ENCODE data around the gene RPTOR.

Gene RPTOR

DNA sequence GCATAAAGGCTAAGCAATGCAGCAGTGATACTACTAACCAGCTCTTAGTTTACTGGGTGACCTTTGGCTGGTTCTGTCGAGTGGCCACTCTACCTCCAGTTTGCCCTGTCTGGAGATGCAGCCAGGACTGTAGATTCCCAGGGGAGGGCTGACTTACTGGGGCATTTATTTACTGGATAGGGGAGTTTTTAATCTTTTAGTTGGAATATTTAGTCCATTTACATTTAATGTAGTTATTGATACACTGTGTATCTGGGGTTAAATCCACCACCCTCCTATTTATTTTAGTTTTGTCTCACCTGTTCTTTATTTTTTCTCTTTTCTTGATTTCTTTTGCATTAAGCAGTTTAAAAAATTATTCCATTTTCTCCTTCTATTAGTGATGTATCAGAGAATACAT lies 112.9 kb downstream of the RPTOR start:
- no peak for DNase-seq (ENCODE audit: insufficient read length, low spot score)
- no peak for FAIRE-seq

GRCh38 chr17:80658821-80659220 lies 114.2 kb downstream of the RPTOR start:
- FAIRE-seq (no peak), DNase-seq (ENCODE audit: insufficient read length, low spot score) (no peak)

GRCh38 chr17:80659651-80660050 lies 115.0 kb downstream of the RPTOR start:
- FAIRE-seq, result no peak
- no peak for DNase-seq (ENCODE audit: insufficient read length, low spot score)

DNA sequence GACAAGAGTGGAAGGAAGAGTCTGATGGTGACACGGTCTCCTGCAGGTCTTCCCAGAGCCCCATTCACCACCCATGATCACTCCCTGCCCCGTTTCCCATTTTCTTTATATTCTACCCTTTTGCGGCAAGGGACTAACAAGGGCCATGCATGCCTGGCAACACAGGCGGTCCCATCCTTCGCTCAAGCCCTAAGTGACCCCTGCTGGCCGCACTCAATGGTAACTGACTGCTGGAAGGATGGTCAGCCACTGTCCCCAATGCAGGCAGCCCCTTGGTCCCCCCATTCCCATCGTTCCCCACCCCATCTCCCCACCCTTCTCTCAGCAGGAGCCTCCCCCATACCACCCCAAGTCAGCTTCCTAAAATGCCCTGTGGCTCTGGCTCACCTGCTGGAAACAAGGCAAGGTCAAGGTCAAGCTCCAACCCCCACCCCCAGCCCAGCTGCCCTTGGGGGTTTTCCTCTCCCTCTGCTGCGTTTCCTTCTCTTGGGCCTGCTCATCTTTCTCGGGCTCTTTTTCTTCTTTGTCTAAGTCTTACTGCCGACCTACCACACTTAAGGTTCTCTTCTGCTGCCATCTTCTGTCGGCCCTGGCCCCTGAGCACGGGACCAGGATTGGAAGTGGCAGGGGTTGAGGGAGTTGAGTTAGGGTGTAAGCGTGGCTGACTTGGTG lies 116.0 kb downstream of the RPTOR start:
- DNase-seq (ENCODE audit: insufficient read length, low spot score) (no peak), FAIRE-seq (no peak)

GRCh38 chr17:80662557-80662956 lies 117.9 kb downstream of the RPTOR start:
- no peak for FAIRE-seq
- no peak for DNase-seq (ENCODE audit: insufficient read length, low spot score)

DNA sequence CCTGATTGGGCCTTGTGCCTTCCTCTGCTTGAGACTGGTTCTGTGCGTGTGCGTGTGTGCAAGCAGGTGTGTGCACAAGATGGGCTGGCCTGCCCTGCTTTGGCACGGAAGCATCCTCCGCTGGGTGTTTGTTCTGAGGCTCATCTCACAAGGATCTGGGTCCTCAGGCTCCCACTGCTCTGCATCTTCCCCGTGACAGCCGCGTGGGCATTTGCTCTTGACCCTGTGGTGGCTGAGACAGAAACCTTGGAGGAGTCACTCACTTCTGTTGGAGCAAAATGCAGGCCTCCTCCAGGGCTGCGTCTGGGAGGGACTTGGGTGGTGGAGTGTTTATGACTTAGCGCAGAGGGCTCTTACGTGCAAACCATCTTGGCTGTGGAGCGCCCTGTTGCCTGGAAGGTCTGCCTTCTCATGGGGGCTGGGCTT lies 119.2 kb downstream of the RPTOR start:
- DNase-seq (ENCODE audit: insufficient read length, low spot score) (no peak), FAIRE-seq (no peak)

GRCh38 chr17:80664217-80664790 lies 119.7 kb downstream of the RPTOR start:
- no peak for FAIRE-seq
- no peak for DNase-seq (ENCODE audit: insufficient read length, low spot score)

- no peak for DNase-seq (ENCODE audit: insufficient read length, low spot score)
These were observed 121.2 kb downstream of the RPTOR start for GRCh38 chr17:80665792-80666191.

GRCh38 chr17:80666867-80667266 lies 122.2 kb downstream of the RPTOR start:
- DNase-seq (ENCODE audit: insufficient read length, low spot score) (no peak), FAIRE-seq (no peak)

More at GRCh38 chr17:80665792-80666191, 121.2 kb downstream of the RPTOR start:
- no peak for FAIRE-seq

- no peak for FAIRE-seq
- DNase-seq (ENCODE audit: insufficient read length, low spot score), result no peak
These were observed 123.0 kb downstream of the RPTOR start for GRCh38 chr17:80667462-80668277.

DNA sequence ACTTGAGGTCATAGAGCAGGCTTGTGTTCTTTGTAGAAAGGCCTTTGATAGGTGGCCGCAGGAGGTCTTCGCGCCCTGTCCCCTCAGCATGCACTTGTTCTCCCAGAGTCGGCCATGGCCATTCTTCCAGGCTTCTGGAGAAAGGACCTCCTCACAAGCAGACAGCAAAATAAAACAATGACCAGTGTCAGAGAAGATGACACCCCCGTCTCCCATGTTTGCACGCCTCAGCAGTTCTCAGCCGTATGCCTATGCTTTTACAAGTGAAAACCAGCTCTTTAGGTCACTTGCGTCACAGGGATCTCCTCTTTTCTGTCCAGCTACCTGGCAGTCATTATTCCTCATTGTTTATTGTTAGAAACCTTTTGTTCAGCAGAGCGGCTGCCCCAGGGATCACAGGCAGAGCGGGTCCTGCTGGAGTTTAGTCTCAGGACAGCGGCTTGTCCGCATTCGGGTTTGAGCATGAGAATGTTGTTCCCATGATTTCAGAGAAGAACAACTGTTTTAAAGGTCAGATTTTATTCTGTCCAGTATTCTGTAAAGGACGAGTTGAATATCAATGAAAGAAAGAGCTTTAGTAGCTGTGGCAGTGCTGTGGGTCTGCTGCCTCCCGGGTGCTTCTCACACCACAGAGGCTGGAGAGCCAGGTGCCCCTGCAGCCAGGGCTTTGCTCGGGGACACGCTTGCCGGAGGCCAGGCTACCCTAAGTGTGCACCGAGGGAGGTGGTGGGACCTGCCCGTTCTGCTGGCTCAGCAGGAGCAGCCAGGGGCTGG lies 123.9 kb downstream of the RPTOR start:
- FAIRE-seq (no peak), DNase-seq (ENCODE audit: insufficient read length, low spot score) (no peak)

- no peak for DNase-seq (ENCODE audit: insufficient read length, low spot score)
- no peak for FAIRE-seq
These were observed 126.6 kb downstream of the RPTOR start for GRCh38 chr17:80671039-80671824.

DNA sequence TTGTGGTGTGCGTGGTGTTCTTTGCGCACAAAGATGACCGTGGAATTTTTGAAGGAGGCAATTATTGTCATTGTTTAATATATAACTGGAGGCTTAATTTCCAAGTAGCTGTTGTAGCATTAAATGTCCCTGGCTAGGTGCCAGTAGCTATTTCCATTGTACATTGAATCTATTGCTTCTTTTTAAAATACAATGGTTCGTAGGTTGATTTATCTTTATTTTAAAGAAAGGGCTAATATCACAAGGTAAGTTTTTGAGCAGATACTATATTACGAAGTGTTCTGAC lies 127.1 kb downstream of the RPTOR start:
- no peak for FAIRE-seq

GRCh38 chr17:80673152-80673920 lies 128.7 kb downstream of the RPTOR start:
- no peak for FAIRE-seq
- DNase-seq (ENCODE audit: insufficient read length, low spot score), result no peak

More for the DNA sequence above, 127.1 kb downstream of the RPTOR start:
- no peak for DNase-seq (ENCODE audit: insufficient read length, low spot score)

- DNase-seq (ENCODE audit: insufficient read length, low spot score) (no peak), FAIRE-seq (no peak)
These were observed 130.9 kb downstream of the RPTOR start for GRCh38 chr17:80675438-80676095.

DNA sequence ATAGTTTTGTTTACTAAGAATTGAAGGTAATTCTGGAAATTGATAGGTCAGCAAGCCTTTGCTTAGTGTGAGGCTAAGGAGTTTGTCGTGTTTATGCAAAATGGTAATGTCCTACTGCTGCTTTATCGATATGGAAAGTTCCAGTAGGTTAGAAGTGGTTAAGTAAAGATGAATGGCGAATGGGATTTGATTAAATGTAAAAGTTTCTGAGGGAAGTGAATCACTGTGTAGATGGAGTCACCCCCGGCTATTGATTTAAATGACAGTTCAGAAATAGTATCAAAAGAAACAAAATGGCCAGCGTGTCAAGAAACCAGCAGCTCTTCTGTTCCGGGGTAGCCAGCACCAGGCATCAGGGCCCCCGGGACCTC lies 131.4 kb downstream of the RPTOR start:
- no peak for FAIRE-seq

DNA sequence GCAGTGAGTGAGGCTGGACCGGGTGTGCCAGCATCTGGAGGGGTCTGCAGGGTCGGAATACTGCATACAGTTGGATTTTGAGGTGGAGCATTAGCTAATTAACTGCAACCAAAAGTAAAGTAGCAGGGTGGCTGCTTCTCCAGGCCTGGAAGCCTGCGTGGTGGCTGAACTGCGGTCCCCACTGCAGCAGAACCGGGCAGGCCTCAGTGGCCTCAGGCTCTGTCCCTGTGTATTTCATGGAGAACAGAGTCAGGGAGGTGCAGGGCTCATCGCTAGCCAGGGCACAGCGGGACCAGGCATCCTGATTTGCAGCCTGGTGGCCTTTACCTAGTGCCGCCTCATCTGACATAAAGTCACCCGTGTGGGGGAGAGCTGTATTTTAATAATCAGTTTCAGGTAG lies 131.9 kb downstream of the RPTOR start:
- no peak for DNase-seq (ENCODE audit: insufficient read length, low spot score)
- no peak for FAIRE-seq

More for the DNA sequence above, 131.4 kb downstream of the RPTOR start:
- no peak for DNase-seq (ENCODE audit: insufficient read length, low spot score)

- no peak for FAIRE-seq
- no peak for DNase-seq (ENCODE audit: insufficient read length, low spot score)
These were observed 132.6 kb downstream of the RPTOR start for GRCh38 chr17:80677214-80677756.

DNA sequence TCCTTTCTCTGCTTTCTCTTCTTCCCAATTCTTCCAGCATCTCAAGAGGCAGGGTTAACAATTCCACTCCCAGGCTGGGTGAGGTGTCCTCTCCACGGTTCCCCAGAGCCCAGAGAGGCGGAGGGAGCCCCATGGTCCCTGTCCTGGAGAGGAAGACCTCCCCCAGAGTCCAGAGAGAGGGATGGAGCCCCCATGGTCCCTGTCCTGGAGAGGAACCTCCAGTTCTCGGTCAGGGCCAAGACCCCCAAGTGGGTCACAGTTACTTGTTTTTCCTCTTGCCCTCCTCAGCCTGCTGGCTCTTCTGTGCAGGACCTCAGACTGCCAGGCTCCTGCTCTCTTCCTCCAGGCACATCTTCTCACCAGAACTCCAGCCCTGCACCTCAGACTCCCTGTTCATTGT lies 135.2 kb downstream of the RPTOR start:
- no peak for DNase-seq (ENCODE audit: insufficient read length, low spot score)
- no peak for FAIRE-seq
